ENCODE results near the gene LMAN1L. TPM values are rescaled to one million over a fixed set of nuclear protein-coding genes. Genes with fewer than 3 reads are reported as not detected.

LMAN1L gene
- total and polyA plus RNA-seq, 3 donors from 2014 or later = 2.2 to 4.6 (median 4.3) TPM

GRCh38 chr15:74854453-74855022, 41.9 kb downstream of the LMAN1L start:
- Histone ChIP-seq H3K4me3 (no peak overlapping the region), H3K4me1 (peaks cover 3% of the 10 kb centered on the region), H3K27ac (no peak overlapping the region), H3K27me3 (no peaks in the 10 kb centered on the region), H3K9me3 (no peaks in the 10 kb centered on the region), H3K36me3 (ENCODE audit: low read depth, missing control alignments) (no peaks in the 10 kb centered on the region)
- TF ChIP-seq CTCF (IDR thresholded peaks at IDR 0.05) (no peak), POLR2A (IDR thresholded peaks at IDR 0.05) (no peak)
- 86 to 98% methylated on average over 13 of the region's 13 CpGs for WGBS, 2 donors
- intact Hi-C loops (cut with DNase I; ENCODE audit: low total_unique reads) = no loop called here
- no peak for DNase-seq

- Histone ChIP-seq H3K36me3 (ENCODE audit: low read depth, missing control alignments) (no peaks in the 10 kb centered on the region), H3K27ac (no peak overlapping the region), H3K27me3 (no peaks in the 10 kb centered on the region), H3K4me3 (no peak overlapping the region), H3K4me1 (peaks cover 3% of the 10 kb centered on the region), H3K9me3 (no peaks in the 10 kb centered on the region)
- 70 to 82% methylated on average over 2 of the region's 2 CpGs for WGBS, 2 donors
- intact Hi-C loops (cut with DNase I; ENCODE audit: low total_unique reads) = no loop called here
- no peak for TF ChIP-seq CTCF (IDR thresholded peaks at IDR 0.05)
- no peak for TF ChIP-seq POLR2A (IDR thresholded peaks at IDR 0.05)
- no peak for DNase-seq
Observed at GRCh38 chr15:74855857-74856256, 43.2 kb downstream of the LMAN1L start.

- Histone ChIP-seq H3K36me3 (ENCODE audit: low read depth, missing control alignments) (no peaks in the 10 kb centered on the region), H3K27ac (no peak overlapping the region), H3K27me3 (no peaks in the 10 kb centered on the region), H3K9me3 (no peaks in the 10 kb centered on the region), H3K4me3 (no peak overlapping the region), H3K4me1 (peaks cover 3% of the 10 kb centered on the region)
- TF ChIP-seq CTCF (IDR thresholded peaks at IDR 0.05) (no peak), POLR2A (IDR thresholded peaks at IDR 0.05) (no peak)
- WGBS, 2 donors = 100% methylated on average over 1 of the region's 1 CpG
- DNase-seq = no peak
- intact Hi-C loops (cut with DNase I; ENCODE audit: low total_unique reads) = no loop called here
Observed at GRCh38 chr15:74856537-74856936, 43.9 kb downstream of the LMAN1L start.

GRCh38 chr15:74857082-74857655, 44.5 kb downstream of the LMAN1L start:
- H3K4me3 ChIP-seq = no peak overlapping the region
- H3K4me1 ChIP-seq = peaks cover 3% of the 10 kb centered on the region
- no peak for TF ChIP-seq POLR2A (IDR thresholded peaks at IDR 0.05)
- TF ChIP-seq CTCF (IDR thresholded peaks at IDR 0.05) = no peak
- H3K36me3 ChIP-seq (ENCODE audit: low read depth, missing control alignments) = no peaks in the 10 kb centered on the region
- intact Hi-C loops (cut with DNase I; ENCODE audit: low total_unique reads) = no loop called here
- no peaks in the 10 kb centered on the region for H3K27me3 ChIP-seq
- no peak for DNase-seq
- WGBS, 2 donors = 61 to 64% methylated on average over 5 of the region's 5 CpGs
- no peak overlapping the region for H3K27ac ChIP-seq
- H3K9me3 ChIP-seq = no peaks in the 10 kb centered on the region
